Hepatocyte (in vitro differentiated cells): ENCODE data around the gene MFSD1. TPM values are rescaled to one million over a fixed set of nuclear protein-coding genes. Genes with fewer than 3 reads are reported as not detected.

ENCODE experiments used
- DNase-seq: peaks from one replicate; pipeline ENCODE4 v3.0.0-alpha.2; 2016; ENCODE audit warnings: low spot score
- H2AFZ ChIP-seq: fragments of 200-600 bp; sonication (generic); 2 replicates; pipeline ENCODE4 v1.6.0; 2016; ENCODE audit warnings: antibody characterized with exemption, mild to moderate bottlenecking
- H3K27ac ChIP-seq: fragments of 200-600 bp; sonication (generic); 2 replicates; pipeline ENCODE4 v1.5.1; 2016; ENCODE audit warnings: mild to moderate bottlenecking
- H3K27me3 ChIP-seq: fragments of 200-600 bp; sonication (generic); 2 replicates; pipeline ENCODE4 v1.6.1; 2016
- H3K36me3 ChIP-seq: fragments of 200-600 bp; sonication (generic); replicated peaks from 2 replicates; pipeline ENCODE4 v1.5.1; 2016; ENCODE audit warnings: low read depth; ENCODE audit not compliant: insufficient read depth
- H3K4me1 ChIP-seq: fragments of 200-600 bp; sonication (generic); 2 replicates; pipeline ENCODE4 v1.5.1; 2016; ENCODE audit warnings: mild to moderate bottlenecking, moderate library complexity; ENCODE audit not compliant: insufficient read depth
- H3K4me2 ChIP-seq: fragments of 200-600 bp; sonication (generic); 2 replicates; pipeline ENCODE4 v1.6.0; 2016
- H3K4me3 ChIP-seq: fragments of 200-600 bp; sonication (generic); 2 replicates; pipeline ENCODE4 v1.5.1; 2016; ENCODE audit warnings: mild to moderate bottlenecking
- H3K79me2 ChIP-seq: fragments of 200-600 bp; sonication (generic); 2 replicates; pipeline ENCODE4 v1.6.0; 2017; ENCODE audit warnings: mild to moderate bottlenecking
- H3K9me2 ChIP-seq: fragments of 200-600 bp; sonication (generic); replicated peaks from 2 replicates; pipeline ENCODE4 v1.6.0; 2017; ENCODE audit warnings: mild to moderate bottlenecking; ENCODE audit not compliant: insufficient read depth
- H3K9me3 ChIP-seq: fragments of 200-600 bp; sonication (generic); 2 replicates; pipeline ENCODE4 v1.5.1; 2016; ENCODE audit warnings: low read depth, mild to moderate bottlenecking
- H4K20me1 ChIP-seq: fragments of 200-600 bp; sonication (generic); 2 replicates; pipeline ENCODE4 v1.6.0; 2016; ENCODE audit warnings: mild to moderate bottlenecking; ENCODE audit not compliant: insufficient read depth, poor library complexity, severe bottlenecking
- EZH2 ChIP-seq: fragments of 200-600 bp; sonication (generic); IDR thresholded peaks from 2 replicates; pipeline ENCODE4 v1.6.1; 2016; ENCODE audit warnings: antibody characterized with exemption, mild to moderate bottlenecking, borderline replicate concordance
- EZH2phosphoT487 ChIP-seq: fragments of 200-600 bp; sonication (generic); IDR thresholded peaks from one replicate; pipeline ENCODE4 v1.6.1; 2018; ENCODE audit warnings: antibody characterized with exemption, mild to moderate bottlenecking, low read depth, moderate library complexity; ENCODE audit not compliant: unreplicated experiment, severe bottlenecking
- WGBS: methylation state at CpG from one replicate; pipeline ENCODE4 v1.1.6; 2016; ENCODE audit warnings: low lambda C conversion rate; ENCODE audit errors: missing lambda C conversion rate; 5-methylcytosine and 5-hydroxymethylcytosine counted together
- polyA plus RNA-seq: library from polyadenylated mRNA; unstranded; fragments of >200 nt; fragmentation: Nextera tagmentation; extraction: Ambion mirVana; gene quantifications from 2 replicates; pipeline ENCODE4 v1.2.1, GENCODE V29; 2016
- total RNA-seq: library from RNA; depleted of rRNA; stranded (reverse); fragments of >200 nt; gene quantifications from 2 replicates; pipeline ENCODE4 v1.2.3, GENCODE V29; 2014
- TF ChIP-seq, protein P1 (sequence below): fragments of 200-600 bp; sonication (generic); IDR thresholded peaks from 2 replicates; pipeline ENCODE4 v1.5.1; 2016; ENCODE audit warnings: antibody characterized with exemption, mild to moderate bottlenecking; ENCODE audit not compliant: poor library complexity

The MFSD1 gene
- total and polyA plus RNA-seq, 2 experiments from 2014 or later: 58.6 to 74.9 TPM

DNA sequence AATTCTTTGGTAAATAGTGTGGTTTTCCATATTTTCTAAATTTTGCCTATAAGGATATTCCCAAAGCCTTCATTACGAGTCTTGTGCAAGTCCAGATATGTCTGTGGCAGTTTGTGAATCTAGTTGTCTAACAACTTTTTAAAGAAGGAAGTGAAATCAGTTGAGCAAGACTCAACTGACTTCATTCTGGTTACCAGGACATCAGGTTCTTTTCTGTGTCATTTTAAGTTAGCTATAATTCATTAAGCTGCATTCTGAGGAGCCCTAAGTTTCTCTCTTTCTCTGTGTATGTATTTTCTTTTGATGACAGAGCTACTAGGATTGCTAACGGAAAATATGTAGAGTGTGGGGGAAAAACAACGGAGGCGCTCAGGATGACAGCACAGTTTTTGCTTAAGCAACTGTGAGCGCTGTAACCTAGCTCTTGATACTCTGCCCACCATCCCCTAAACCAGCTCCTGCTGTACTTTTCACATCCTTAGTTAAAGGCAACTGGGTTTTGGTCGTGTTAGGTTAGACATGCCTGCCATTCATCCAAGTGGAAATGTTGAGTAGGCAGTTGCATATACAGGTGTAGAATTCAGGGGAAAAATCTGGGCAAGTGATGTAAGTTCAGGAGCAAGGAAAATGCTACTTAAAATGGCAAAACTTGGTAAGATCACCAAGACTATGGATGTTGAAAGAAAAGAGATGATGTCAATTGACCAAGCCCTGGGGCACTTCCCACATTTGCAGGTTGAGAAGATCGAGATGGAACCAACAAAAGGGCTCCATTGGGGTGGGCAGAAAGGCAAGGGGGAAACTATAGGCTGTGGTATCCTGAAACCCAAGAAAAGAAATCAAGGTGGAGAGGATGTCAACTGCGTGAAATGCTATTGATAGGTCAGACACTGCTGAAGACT is 9.2 kb downstream of the MFSD1 start:
- H3K27ac ChIP-seq: no peak overlapping the region
- no peak overlapping the region for H3K4me3 ChIP-seq
- no peak for DNase-seq
- 92% methylated on average over 8 of the region's 8 CpGs for WGBS
- no peak overlapping the region for H3K4me2 ChIP-seq
- H3K9me2 ChIP-seq: no peaks in the 10 kb centered on the region
- no peaks in the 10 kb centered on the region for H3K4me1 ChIP-seq
- TF ChIP-seq EZH2phosphoT487: no peak
- no peak for TF ChIP-seq EZH2
- TF ChIP-seq, protein P1, sequence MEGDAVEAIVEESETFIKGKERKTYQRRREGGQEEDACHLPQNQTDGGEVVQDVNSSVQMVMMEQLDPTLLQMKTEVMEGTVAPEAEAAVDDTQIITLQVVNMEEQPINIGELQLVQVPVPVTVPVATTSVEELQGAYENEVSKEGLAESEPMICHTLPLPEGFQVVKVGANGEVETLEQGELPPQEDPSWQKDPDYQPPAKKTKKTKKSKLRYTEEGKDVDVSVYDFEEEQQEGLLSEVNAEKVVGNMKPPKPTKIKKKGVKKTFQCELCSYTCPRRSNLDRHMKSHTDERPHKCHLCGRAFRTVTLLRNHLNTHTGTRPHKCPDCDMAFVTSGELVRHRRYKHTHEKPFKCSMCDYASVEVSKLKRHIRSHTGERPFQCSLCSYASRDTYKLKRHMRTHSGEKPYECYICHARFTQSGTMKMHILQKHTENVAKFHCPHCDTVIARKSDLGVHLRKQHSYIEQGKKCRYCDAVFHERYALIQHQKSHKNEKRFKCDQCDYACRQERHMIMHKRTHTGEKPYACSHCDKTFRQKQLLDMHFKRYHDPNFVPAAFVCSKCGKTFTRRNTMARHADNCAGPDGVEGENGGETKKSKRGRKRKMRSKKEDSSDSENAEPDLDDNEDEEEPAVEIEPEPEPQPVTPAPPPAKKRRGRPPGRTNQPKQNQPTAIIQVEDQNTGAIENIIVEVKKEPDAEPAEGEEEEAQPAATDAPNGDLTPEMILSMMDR: no peak
- H3K9me3 ChIP-seq: no peaks in the 10 kb centered on the region
- H4K20me1 ChIP-seq: no peaks in the 10 kb centered on the region
- H3K36me3 ChIP-seq: no peaks in the 10 kb centered on the region
- no peaks in the 10 kb centered on the region for H3K79me2 ChIP-seq
- no peaks in the 10 kb centered on the region for H3K27me3 ChIP-seq
- no peak overlapping the region for H2AFZ ChIP-seq

DNA sequence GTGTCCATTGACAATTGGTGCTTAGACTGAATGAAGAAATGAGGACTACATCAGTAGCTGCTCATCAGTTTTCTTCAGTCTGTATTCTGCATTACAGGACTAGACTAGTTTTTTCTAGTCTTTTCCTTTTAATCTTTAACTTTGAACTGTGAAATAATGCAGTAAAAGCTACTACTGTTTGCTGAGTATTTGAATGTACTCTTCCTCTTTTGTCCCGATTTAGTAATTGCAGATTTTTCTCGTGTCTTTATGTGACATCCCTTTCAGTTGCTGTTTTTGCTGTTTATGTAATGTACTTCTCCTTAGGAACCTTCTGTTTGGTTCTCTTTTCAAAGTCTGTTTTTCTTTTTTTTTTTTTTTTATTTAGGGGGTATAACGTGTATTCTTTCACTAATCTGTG is 17.4 kb downstream of the MFSD1 start:
- H3K9me2 ChIP-seq: no peaks in the 10 kb centered on the region
- no peaks in the 10 kb centered on the region for H3K79me2 ChIP-seq
- H3K4me2 ChIP-seq: no peak overlapping the region
- TF ChIP-seq EZH2: no peak
- TF ChIP-seq EZH2phosphoT487: no peak
- no peak overlapping the region for H3K4me3 ChIP-seq
- no peaks in the 10 kb centered on the region for H4K20me1 ChIP-seq
- H3K27me3 ChIP-seq: no peaks in the 10 kb centered on the region
- H3K9me3 ChIP-seq: no peaks in the 10 kb centered on the region
- no peaks in the 10 kb centered on the region for H3K36me3 ChIP-seq
- H2AFZ ChIP-seq: no peak overlapping the region
- no peak overlapping the region for H3K27ac ChIP-seq
- no peaks in the 10 kb centered on the region for H3K4me1 ChIP-seq
- no peak for DNase-seq
- WGBS: 92% methylated on average over 3 of the region's 3 CpGs

DNA sequence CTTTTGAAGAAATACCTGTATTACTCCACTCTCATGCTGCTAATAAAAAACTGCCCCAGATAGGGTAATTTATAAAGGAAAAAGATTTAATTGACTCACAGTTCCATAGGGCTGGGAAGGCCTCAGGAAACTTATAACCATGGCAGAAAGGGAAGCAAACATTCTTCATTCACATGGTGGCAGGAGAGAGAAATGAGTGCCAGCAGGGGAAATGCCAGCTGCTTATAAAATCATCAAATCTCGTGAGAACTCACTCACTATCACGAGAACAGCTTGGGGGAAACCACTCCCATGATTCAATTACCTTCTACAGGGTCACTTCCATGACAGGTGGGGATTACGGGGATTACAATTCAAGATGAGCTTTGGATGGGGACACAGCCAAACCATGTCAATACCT is 18.7 kb downstream of the MFSD1 start:
- DNase-seq: no peak
- H2AFZ ChIP-seq: no peak overlapping the region
- TF ChIP-seq EZH2phosphoT487 (no peak), EZH2 (no peak)
- TF ChIP-seq, protein P1: no peak
- no peaks in the 10 kb centered on the region for H3K79me2 ChIP-seq
- no peaks in the 10 kb centered on the region for H4K20me1 ChIP-seq
- H3K27me3 ChIP-seq: no peaks in the 10 kb centered on the region
- H3K36me3 ChIP-seq: no peaks in the 10 kb centered on the region
- H3K27ac ChIP-seq: no peak overlapping the region
- H3K4me1 ChIP-seq: no peaks in the 10 kb centered on the region
- WGBS: 85% methylated on average over 3 of the region's 3 CpGs
- no peaks in the 10 kb centered on the region for H3K9me3 ChIP-seq
- no peak overlapping the region for H3K4me3 ChIP-seq
- H3K9me2 ChIP-seq: no peaks in the 10 kb centered on the region
- H3K4me2 ChIP-seq: no peak overlapping the region

DNA sequence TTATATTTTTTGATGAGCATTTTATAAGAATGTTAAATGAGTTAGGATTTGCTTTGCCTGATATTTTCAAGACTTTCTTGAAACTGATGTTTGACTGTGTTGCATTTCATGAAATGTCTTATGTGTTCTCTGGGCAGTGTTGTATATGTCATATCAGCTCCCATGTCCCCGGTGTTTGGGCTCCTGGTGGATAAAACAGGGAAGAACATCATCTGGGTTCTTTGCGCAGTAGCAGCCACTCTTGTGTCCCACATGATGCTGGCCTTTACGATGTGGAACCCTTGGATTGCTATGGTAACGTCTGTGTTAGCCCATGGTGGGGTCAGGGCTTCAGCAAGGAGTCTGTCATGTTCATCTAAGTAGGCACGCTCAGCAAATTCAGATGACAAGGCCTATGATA is 20.0 kb downstream of the MFSD1 start:
- Histone ChIP-seq H3K9me3 (no peaks in the 10 kb centered on the region), H3K36me3 (no peaks in the 10 kb centered on the region), H3K27me3 (no peaks in the 10 kb centered on the region), H4K20me1 (no peaks in the 10 kb centered on the region), H3K4me3 (no peak overlapping the region), H3K4me2 (no peak overlapping the region), H2AFZ (no peak overlapping the region), H3K79me2 (no peaks in the 10 kb centered on the region), H3K27ac (no peak overlapping the region), H3K9me2 (no peaks in the 10 kb centered on the region), H3K4me1 (no peaks in the 10 kb centered on the region)
- WGBS: 94% methylated on average over 5 of the region's 5 CpGs
- TF ChIP-seq EZH2phosphoT487: no peak
- TF ChIP-seq, protein P1: no peak
- TF ChIP-seq EZH2: no peak
- DNase-seq: no peak
